Nephron progenitor cell (in vitro differentiated cells): ENCODE results near the gene CCER1.

Source experiments
- DNase-seq: peaks from one replicate; pipeline ENCODE4 v3.0.0; 2021
- H3K27ac Mint-ChIP-seq: 2 replicates; pipeline ENCODE4 v1.8.0; 2021; ENCODE audit warnings: mild to moderate bottlenecking, moderate library complexity, mixed read lengths
- H3K27me3 Mint-ChIP-seq: 2 replicates; pipeline ENCODE4 v1.8.0; 2021; ENCODE audit warnings: mild to moderate bottlenecking, low read depth, mixed read lengths; ENCODE audit not compliant: poor library complexity
- H3K36me3 Mint-ChIP-seq: 2 replicates; pipeline ENCODE4 v1.8.0; 2021; ENCODE audit warnings: low read depth, mixed read lengths
- H3K4me1 Mint-ChIP-seq: 2 replicates; pipeline ENCODE4 v1.8.0; 2021; ENCODE audit warnings: mixed read lengths
- H3K4me3 Mint-ChIP-seq: 2 replicates; pipeline ENCODE4 v1.8.0; 2021; ENCODE audit warnings: mild to moderate bottlenecking, moderate library complexity, mixed read lengths
- H3K9me3 Mint-ChIP-seq: 2 replicates; pipeline ENCODE4 v1.8.0; 2021; ENCODE audit warnings: mild to moderate bottlenecking, moderate library complexity, mixed read lengths
- CTCF ChIP-seq: fragments of 200-600 bp; sonication (generic); IDR thresholded peaks from 2 replicates; pipeline ENCODE4 v1.5.0; 2021; ENCODE audit warnings: antibody characterized with exemption

CCER1 gene

GRCh38 chr12:90943255-90943654 lies 11.7 kb downstream of the CCER1 start:
- H3K36me3 Mint-ChIP-seq: no peaks in the 10 kb centered on the region
- peaks cover 2% of the 10 kb centered on the region for H3K27me3 Mint-ChIP-seq
- H3K27ac Mint-ChIP-seq: no peak overlapping the region
- no peak for DNase-seq
- H3K4me3 Mint-ChIP-seq: no peak overlapping the region
- no peak for TF ChIP-seq CTCF
- peaks cover 15% of the 10 kb centered on the region for H3K4me1 Mint-ChIP-seq
- H3K9me3 Mint-ChIP-seq: no peaks in the 10 kb centered on the region

- peaks cover 1% of the 10 kb centered on the region for H3K9me3 Mint-ChIP-seq
- DNase-seq: no peak
- H3K36me3 Mint-ChIP-seq: no peaks in the 10 kb centered on the region
- H3K27ac Mint-ChIP-seq: no peak overlapping the region
- H3K4me1 Mint-ChIP-seq: peaks cover 1% of the 10 kb centered on the region
- peak; percentile 68 for TF ChIP-seq CTCF
- peaks cover 3% of the 10 kb centered on the region for H3K27me3 Mint-ChIP-seq
- no peak overlapping the region for H3K4me3 Mint-ChIP-seq
Measured at GRCh38 chr12:90940872-90941499, 14.0 kb downstream of the CCER1 start.

GRCh38 chr12:90939382-90939781 lies 15.6 kb downstream of the CCER1 start:
- H3K27ac Mint-ChIP-seq: no peak overlapping the region
- H3K9me3 Mint-ChIP-seq: peaks cover 5% of the 10 kb centered on the region
- no peaks in the 10 kb centered on the region for H3K36me3 Mint-ChIP-seq
- no peak for DNase-seq
- H3K27me3 Mint-ChIP-seq: peaks cover 3% of the 10 kb centered on the region
- H3K4me3 Mint-ChIP-seq: no peak overlapping the region
- no peaks in the 10 kb centered on the region for H3K4me1 Mint-ChIP-seq
- no peak for TF ChIP-seq CTCF

- DNase-seq: no peak
- no peaks in the 10 kb centered on the region for H3K4me1 Mint-ChIP-seq
- TF ChIP-seq CTCF: no peak
- H3K36me3 Mint-ChIP-seq: no peaks in the 10 kb centered on the region
- H3K4me3 Mint-ChIP-seq: no peak overlapping the region
- peaks cover 3% of the 10 kb centered on the region for H3K27me3 Mint-ChIP-seq
- peaks cover 5% of the 10 kb centered on the region for H3K9me3 Mint-ChIP-seq
- H3K27ac Mint-ChIP-seq: no peak overlapping the region
Measured at GRCh38 chr12:90938451-90938850, 16.5 kb downstream of the CCER1 start.

GRCh38 chr12:90937651-90938050 lies 17.3 kb downstream of the CCER1 start:
- H3K4me1 Mint-ChIP-seq: no peaks in the 10 kb centered on the region
- H3K9me3 Mint-ChIP-seq: peaks cover 9% of the 10 kb centered on the region
- H3K27me3 Mint-ChIP-seq: peaks cover 3% of the 10 kb centered on the region
- H3K27ac Mint-ChIP-seq: no peak overlapping the region
- peaks cover 1% of the 10 kb centered on the region for H3K36me3 Mint-ChIP-seq
- H3K4me3 Mint-ChIP-seq: no peak overlapping the region
- no peak for DNase-seq
- no peak for TF ChIP-seq CTCF
